Neural progenitor cell (in vitro differentiated cells): ENCODE measurements around the gene ZC3H13. TPM values are rescaled to one million over a fixed set of nuclear protein-coding genes. Genes with fewer than 3 reads are reported as not detected.

Experiments
- DNase-seq: peaks from one replicate; pipeline ENCODE4 v3.0.0-alpha.2; 2016; ENCODE audit warnings: low spot score
- H2AFZ ChIP-seq: fragments of 200-600 bp; sonication (generic); replicated peaks from 2 replicates; pipeline ENCODE4 v1.6.1; 2016; ENCODE audit warnings: antibody characterized with exemption
- H3F3A ChIP-seq: fragments of 200-600 bp; sonication (generic); 2 replicates; pipeline ENCODE4 v1.6.1; 2016; ENCODE audit warnings: antibody characterized with exemption, low read depth
- H3K27ac ChIP-seq: fragments of 200-600 bp; sonication (generic); 2 replicates; pipeline ENCODE4 v1.5.1; 2016; ENCODE audit warnings: mild to moderate bottlenecking
- H3K27me3 ChIP-seq: fragments of 200-600 bp; sonication (generic); 2 replicates; pipeline ENCODE4 v1.6.1; 2016; ENCODE audit warnings: mild to moderate bottlenecking, moderate library complexity
- H3K36me3 ChIP-seq: fragments of 200-600 bp; sonication (generic); 2 replicates; pipeline ENCODE4 v1.5.1; 2016
- H3K4me1 ChIP-seq: fragments of 200-600 bp; sonication (generic); 2 replicates; pipeline ENCODE4 v1.6.1; 2016; ENCODE audit warnings: mixed run types
- H3K4me2 ChIP-seq: fragments of 200-600 bp; sonication (generic); 2 replicates; pipeline ENCODE4 v1.6.1; 2016
- H3K4me3 ChIP-seq: fragments of 200-600 bp; sonication (generic); 2 replicates; pipeline ENCODE4 v1.5.1; 2016
- H3K79me2 ChIP-seq: fragments of 200-600 bp; sonication (generic); 2 replicates; pipeline ENCODE4 v1.6.1; 2016; ENCODE audit warnings: low read depth
- H3K9ac ChIP-seq: fragments of 200-600 bp; sonication (generic); 2 replicates; pipeline ENCODE4 v1.6.1; 2016
- H3K9me3 ChIP-seq: fragments of 200-600 bp; sonication (generic); 2 replicates; pipeline ENCODE4 v1.5.1; 2016; ENCODE audit warnings: low read depth
- H4K20me1 ChIP-seq: fragments of 200-600 bp; sonication (generic); 2 replicates; pipeline ENCODE4 v1.6.1; 2016; ENCODE audit warnings: low read depth
- H3K27ac Mint-ChIP-seq: 3 replicates; pipeline ENCODE4 v1.8.0; 2021; ENCODE audit warnings: mixed read lengths
- H3K27me3 Mint-ChIP-seq: 2 replicates; pipeline ENCODE4 v1.8.0; 2022; ENCODE audit warnings: low read depth, mild to moderate bottlenecking, inconsistent platforms, moderate library complexity, mixed read lengths; ENCODE audit not compliant: insufficient read depth
- H3K36me3 Mint-ChIP-seq: 3 replicates; pipeline ENCODE4 v1.8.0; 2021; ENCODE audit warnings: mixed read lengths
- H3K4me1 Mint-ChIP-seq: 3 replicates; pipeline ENCODE4 v1.8.0; 2021; ENCODE audit warnings: mixed read lengths
- H3K4me3 Mint-ChIP-seq: 3 replicates; pipeline ENCODE4 v1.8.0; 2021; ENCODE audit warnings: mild to moderate bottlenecking, moderate library complexity, mixed read lengths
- H3K9me3 Mint-ChIP-seq: 3 replicates; pipeline ENCODE4 v1.8.0; 2020; ENCODE audit warnings: mixed read lengths
- EZH2 ChIP-seq: fragments of 200-600 bp; sonication (generic); IDR thresholded peaks from 2 replicates; pipeline ENCODE4 v1.6.1; 2017; ENCODE audit warnings: antibody characterized with exemption, mild to moderate bottlenecking, moderate library complexity
- EZH2phosphoT487 ChIP-seq: fragments of 200-600 bp; sonication (generic); IDR thresholded peaks from 2 replicates; pipeline ENCODE4 v1.6.1; 2017; ENCODE audit warnings: antibody characterized with exemption
- total RNA-seq: library from RNA; depleted of rRNA; stranded (reverse); fragments of >200 nt; gene quantifications from 2 replicates; pipeline ENCODE4 v1.2.3, GENCODE V29; 2015; ENCODE audit warnings: low replicate concordance
- TF ChIP-seq, protein P1 (sequence below): fragments of 200-600 bp; sonication (generic); IDR thresholded peaks from 2 replicates; pipeline ENCODE4 v1.5.1; 2017; ENCODE audit warnings: antibody characterized with exemption, mild to moderate bottlenecking

ZC3H13 gene
- total RNA-seq, 1 donor from 2014 or later: 41.4 TPM

DNA sequence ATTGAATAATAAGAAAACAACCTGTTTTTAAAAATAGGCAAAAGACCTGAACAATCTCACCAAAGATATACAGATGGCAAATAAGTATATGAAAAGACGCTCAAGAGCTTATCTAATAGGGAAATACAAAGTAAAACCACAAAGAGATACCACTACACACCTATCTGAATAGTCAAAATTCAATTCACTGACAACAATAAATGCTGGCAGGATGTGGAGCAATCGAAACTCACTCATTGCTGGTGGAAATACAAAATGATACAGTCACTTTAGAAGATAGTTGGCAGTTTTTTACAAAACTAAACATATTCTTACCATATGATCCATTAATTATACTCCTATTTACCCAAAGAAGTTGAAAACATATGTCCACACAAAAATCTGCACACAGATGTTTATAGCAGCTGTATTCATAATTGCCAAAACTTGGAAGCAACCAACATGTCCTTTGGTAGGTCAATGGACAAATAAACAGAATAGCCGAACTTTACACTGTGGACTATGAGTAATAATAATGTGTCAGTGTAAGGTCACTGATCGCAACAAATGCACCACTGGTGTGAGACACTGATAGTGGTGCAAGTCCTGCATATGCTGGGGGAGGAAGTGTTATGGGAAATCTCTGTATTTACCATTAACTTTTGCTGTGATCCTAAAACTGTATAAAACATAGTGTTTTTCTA is 20.8 kb downstream of the ZC3H13 start:
- H3K4me2 ChIP-seq: no peak overlapping the region
- H4K20me1 ChIP-seq: peaks cover 14% of the 10 kb centered on the region
- Mint-ChIP-seq H3K27ac (no peak overlapping the region), H3K36me3 (peaks cover 62% of the 10 kb centered on the region), H3K27me3 (no peaks in the 10 kb centered on the region), H3K9me3 (peaks cover 25% of the 10 kb centered on the region), H3K4me1 (no peaks in the 10 kb centered on the region), H3K4me3 (no peak overlapping the region)
- H3F3A ChIP-seq: no peaks in the 10 kb centered on the region
- H3K27me3 ChIP-seq: no peaks in the 10 kb centered on the region
- no peak for DNase-seq
- TF ChIP-seq, protein P1, sequence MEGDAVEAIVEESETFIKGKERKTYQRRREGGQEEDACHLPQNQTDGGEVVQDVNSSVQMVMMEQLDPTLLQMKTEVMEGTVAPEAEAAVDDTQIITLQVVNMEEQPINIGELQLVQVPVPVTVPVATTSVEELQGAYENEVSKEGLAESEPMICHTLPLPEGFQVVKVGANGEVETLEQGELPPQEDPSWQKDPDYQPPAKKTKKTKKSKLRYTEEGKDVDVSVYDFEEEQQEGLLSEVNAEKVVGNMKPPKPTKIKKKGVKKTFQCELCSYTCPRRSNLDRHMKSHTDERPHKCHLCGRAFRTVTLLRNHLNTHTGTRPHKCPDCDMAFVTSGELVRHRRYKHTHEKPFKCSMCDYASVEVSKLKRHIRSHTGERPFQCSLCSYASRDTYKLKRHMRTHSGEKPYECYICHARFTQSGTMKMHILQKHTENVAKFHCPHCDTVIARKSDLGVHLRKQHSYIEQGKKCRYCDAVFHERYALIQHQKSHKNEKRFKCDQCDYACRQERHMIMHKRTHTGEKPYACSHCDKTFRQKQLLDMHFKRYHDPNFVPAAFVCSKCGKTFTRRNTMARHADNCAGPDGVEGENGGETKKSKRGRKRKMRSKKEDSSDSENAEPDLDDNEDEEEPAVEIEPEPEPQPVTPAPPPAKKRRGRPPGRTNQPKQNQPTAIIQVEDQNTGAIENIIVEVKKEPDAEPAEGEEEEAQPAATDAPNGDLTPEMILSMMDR: no peak
- TF ChIP-seq EZH2phosphoT487 (no peak), EZH2 (no peak)
- H3K4me3 ChIP-seq: no peak overlapping the region
- no peak overlapping the region for H3K27ac ChIP-seq
- peaks cover 97% of the 10 kb centered on the region for H3K79me2 ChIP-seq
- H3K36me3 ChIP-seq: no peaks in the 10 kb centered on the region
- H3K4me1 ChIP-seq: no peaks in the 10 kb centered on the region
- no peaks in the 10 kb centered on the region for H3K9me3 ChIP-seq
- no peak overlapping the region for H2AFZ ChIP-seq
- no peak overlapping the region for H3K9ac ChIP-seq

GRCh38 chr13:46025157-46025556 is 27.4 kb downstream of the ZC3H13 start:
- H3K27ac Mint-ChIP-seq: no peak overlapping the region
- H3K4me1 ChIP-seq: peaks cover 7% of the 10 kb centered on the region

DNA sequence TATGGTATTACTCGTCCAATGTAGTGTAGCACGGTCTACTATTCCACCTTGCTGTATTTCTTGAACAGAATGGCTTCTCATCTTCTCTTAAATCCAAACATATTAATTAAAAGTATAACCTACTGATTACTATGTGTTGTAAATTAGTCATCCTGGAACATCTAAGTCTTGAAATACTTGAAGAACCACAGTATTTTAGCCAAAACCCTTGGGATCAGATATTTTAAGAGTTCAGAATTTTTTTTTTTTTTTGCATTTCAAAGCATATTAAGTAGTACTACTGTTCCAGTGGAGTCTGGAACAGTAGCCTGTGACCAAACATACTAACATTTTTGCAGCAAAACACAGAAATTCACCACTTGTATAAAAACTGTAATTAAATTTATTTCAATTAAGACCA is 30.1 kb downstream of the ZC3H13 start:
- Mint-ChIP-seq H3K36me3 (peaks cover 5% of the 10 kb centered on the region), H3K4me1 (peaks cover 5% of the 10 kb centered on the region), H3K27me3 (no peaks in the 10 kb centered on the region), H3K9me3 (no peaks in the 10 kb centered on the region), H3K27ac (no peak overlapping the region), H3K4me3 (no peak overlapping the region)
- Histone ChIP-seq H3K4me1 (peaks cover 7% of the 10 kb centered on the region), H3K4me3 (no peak overlapping the region), H3K79me2 (peaks cover 38% of the 10 kb centered on the region), H3F3A (no peaks in the 10 kb centered on the region), H3K27ac (no peak overlapping the region), H3K27me3 (no peaks in the 10 kb centered on the region), H3K9ac (no peak overlapping the region), H3K4me2 (no peak overlapping the region), H4K20me1 (peaks cover 46% of the 10 kb centered on the region), H2AFZ (no peak overlapping the region), H3K9me3 (no peaks in the 10 kb centered on the region), H3K36me3 (peaks cover 15% of the 10 kb centered on the region)
- no peak for TF ChIP-seq EZH2phosphoT487
- TF ChIP-seq, protein P1: no peak
- TF ChIP-seq EZH2: no peak
- DNase-seq: no peak

More at GRCh38 chr13:46025157-46025556, 27.4 kb downstream of the ZC3H13 start:
- Histone ChIP-seq H3K4me2 (no peak overlapping the region), H3K9me3 (no peaks in the 10 kb centered on the region), H4K20me1 (peaks cover 46% of the 10 kb centered on the region), H3K36me3 (peaks cover 8% of the 10 kb centered on the region), H3K27ac (no peak overlapping the region), H3F3A (no peaks in the 10 kb centered on the region), H3K4me3 (no peak overlapping the region), H3K27me3 (no peaks in the 10 kb centered on the region), H3K9ac (no peak overlapping the region), H2AFZ (no peak overlapping the region), H3K79me2 (peaks cover 62% of the 10 kb centered on the region)
- H3K4me3 Mint-ChIP-seq: no peak overlapping the region
- DNase-seq: no peak
- peaks cover 20% of the 10 kb centered on the region for H3K36me3 Mint-ChIP-seq
- H3K27me3 Mint-ChIP-seq: no peaks in the 10 kb centered on the region
- H3K9me3 Mint-ChIP-seq: peaks cover 11% of the 10 kb centered on the region
- peaks cover 5% of the 10 kb centered on the region for H3K4me1 Mint-ChIP-seq
- TF ChIP-seq, protein P1: no peak
- TF ChIP-seq EZH2phosphoT487 (no peak), EZH2 (no peak)
